HG03139 (cell line): Measurements from ENCODE around the gene OCLN.
"Not testable (repeated sequence)": the region's sequence is repeated elsewhere in the genome, so short reads cannot be mapped to it uniquely, and the experiment has no call there.

ENCODE experiments used
- ATAC-seq: cut with Tn5 transposase; IDR thresholded peaks from one replicate; pipeline ENCODE4 v1.9.1; 2021; ENCODE audit not compliant: unreplicated experiment

Gene OCLN

GRCh38 chr5:69492391-69492922, at the start of gene OCLN:
OCLN (plus strand) TSS chr5:69492790; CDS start chr5:69504245, 11,455 bp downstream.
- ATAC-seq, result no peak

GRCh38 chr5:69444127-69444754, 48.3 kb upstream of the OCLN start:
- ATAC-seq, result no peak

- no peak for ATAC-seq
Observed at GRCh38 chr5:69449511-69449910, 43.1 kb upstream of the OCLN start.

- no peak for ATAC-seq
Observed at GRCh38 chr5:69450116-69450515, 42.5 kb upstream of the OCLN start.

- ATAC-seq, result not testable (repeated sequence)
Observed at GRCh38 chr5:69450527-69450926, 42.1 kb upstream of the OCLN start.

- no peak for ATAC-seq
Observed at GRCh38 chr5:69451941-69452647, 40.5 kb upstream of the OCLN start.

GRCh38 chr5:69453487-69453886, 39.1 kb upstream of the OCLN start:
- not testable (repeated sequence) for ATAC-seq

GRCh38 chr5:69454460-69455249, 37.9 kb upstream of the OCLN start:
- no peak for ATAC-seq

GRCh38 chr5:69455428-69455988, 37.1 kb upstream of the OCLN start:
- not testable (repeated sequence) for ATAC-seq

GRCh38 chr5:69462170-69462569, 30.4 kb upstream of the OCLN start:
- ATAC-seq, result no peak

- not testable (repeated sequence) for ATAC-seq
Observed at GRCh38 chr5:69466375-69466774, 26.2 kb upstream of the OCLN start.

- ATAC-seq, result peak; percentile 85
Observed at GRCh38 chr5:69467442-69468225, 25.0 kb upstream of the OCLN start.

GRCh38 chr5:69468631-69469030, 24.0 kb upstream of the OCLN start:
- ATAC-seq, result no peak

GRCh38 chr5:69471516-69471915, 21.1 kb upstream of the OCLN start:
- ATAC-seq, result not testable (repeated sequence)

- not testable (repeated sequence) for ATAC-seq
Observed at GRCh38 chr5:69472535-69473143, 20.0 kb upstream of the OCLN start.

- no peak for ATAC-seq
Observed at GRCh38 chr5:69477170-69477569, 15.4 kb upstream of the OCLN start.

- ATAC-seq, result not testable (repeated sequence)
Observed at GRCh38 chr5:69478296-69478695, 14.3 kb upstream of the OCLN start.

- ATAC-seq, result no peak
Observed at GRCh38 chr5:69484891-69485290, 7.7 kb upstream of the OCLN start.

GRCh38 chr5:69485471-69485870, 7.1 kb upstream of the OCLN start:
- no peak for ATAC-seq

- ATAC-seq, result no peak
Observed at GRCh38 chr5:69489246-69489645, 3.3 kb upstream of the OCLN start.
